Skin epidermis (tissue), 12 donors: ENCODE results near the gene TACR1.

Experiments used
- H3K27ac ChIP-seq, 21 experiments: fragments of 200-600 bp; sonication (generic) in 11 of 21; one replicate each; pipeline ENCODE4 v1.5.0; 2020; ENCODE audit warnings: mild to moderate bottlenecking in 3 of 21, inconsistent platforms in 2 of 21, moderate library complexity in 2 of 21
- H3K4me3 ChIP-seq, 7 experiments: fragments of 200-600 bp; sonication (generic) in 2 of 7; one replicate each; pipeline ENCODE4 v1.5.0; 2020; ENCODE audit warnings: inconsistent platforms in 2 of 7, mild to moderate bottlenecking in 2 of 7, moderate library complexity in 1 of 7

Gene TACR1

DNA sequence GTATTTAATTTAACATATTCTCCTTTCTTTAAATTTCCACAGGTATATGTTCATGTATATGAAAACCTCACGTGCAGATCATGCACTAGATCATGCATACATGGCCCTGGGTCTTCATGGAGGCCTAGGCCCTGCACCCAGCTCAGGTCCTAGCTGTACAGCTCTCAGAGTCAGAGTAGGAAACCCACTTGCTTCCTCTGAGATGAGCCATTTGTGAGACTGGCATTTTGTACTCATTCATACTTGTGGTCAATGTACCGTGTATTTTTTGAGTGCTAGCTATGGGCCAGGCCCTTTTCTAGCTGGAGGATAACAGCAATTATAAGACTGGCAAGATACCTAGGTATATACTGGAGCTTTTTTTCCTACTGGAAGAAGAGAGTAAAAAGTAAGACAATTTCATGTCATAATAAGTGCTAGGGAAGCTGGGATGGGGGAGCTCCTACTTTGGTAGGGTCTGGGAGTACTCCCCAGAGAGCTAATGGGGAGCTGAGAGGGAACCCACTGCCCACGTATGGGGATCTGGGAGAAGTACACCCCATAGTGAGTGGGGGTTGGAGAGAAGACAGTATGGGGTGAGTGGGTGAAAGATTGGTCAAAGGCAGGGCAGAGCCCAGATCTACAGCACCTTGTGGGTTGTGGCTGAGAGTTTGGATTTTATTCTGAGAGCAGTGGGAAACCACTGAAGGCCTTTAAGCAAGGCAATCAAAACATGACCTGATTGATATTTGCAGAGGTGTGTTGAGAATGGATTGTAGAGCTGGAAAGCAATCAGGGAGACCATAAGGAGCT is 168.9 kb downstream of the TACR1 start:
- no peak overlapping the region for H3K4me3 ChIP-seq
- H3K27ac ChIP-seq = no peak overlapping the region

DNA sequence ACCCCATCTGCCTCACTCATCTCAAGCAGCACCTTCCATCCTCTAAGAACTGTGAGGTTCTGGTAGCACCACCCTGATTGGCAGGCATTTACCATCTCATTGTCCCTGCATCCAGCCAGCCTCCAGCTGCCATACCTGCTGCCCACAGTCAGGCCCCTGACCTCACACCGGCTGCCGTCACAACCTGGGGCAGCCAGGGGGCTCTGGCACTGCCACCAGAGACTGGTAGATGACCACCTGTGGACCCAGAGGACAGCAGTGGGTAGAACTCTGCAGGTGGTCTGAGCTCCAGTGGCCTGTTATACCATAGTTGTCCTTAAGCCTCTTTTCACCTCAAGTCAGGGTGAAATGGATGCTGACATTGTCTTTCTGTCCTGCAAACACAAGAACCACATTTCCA is 171.4 kb downstream of the TACR1 start:
- no peak overlapping the region for H3K27ac ChIP-seq
- no peak overlapping the region for H3K4me3 ChIP-seq

DNA sequence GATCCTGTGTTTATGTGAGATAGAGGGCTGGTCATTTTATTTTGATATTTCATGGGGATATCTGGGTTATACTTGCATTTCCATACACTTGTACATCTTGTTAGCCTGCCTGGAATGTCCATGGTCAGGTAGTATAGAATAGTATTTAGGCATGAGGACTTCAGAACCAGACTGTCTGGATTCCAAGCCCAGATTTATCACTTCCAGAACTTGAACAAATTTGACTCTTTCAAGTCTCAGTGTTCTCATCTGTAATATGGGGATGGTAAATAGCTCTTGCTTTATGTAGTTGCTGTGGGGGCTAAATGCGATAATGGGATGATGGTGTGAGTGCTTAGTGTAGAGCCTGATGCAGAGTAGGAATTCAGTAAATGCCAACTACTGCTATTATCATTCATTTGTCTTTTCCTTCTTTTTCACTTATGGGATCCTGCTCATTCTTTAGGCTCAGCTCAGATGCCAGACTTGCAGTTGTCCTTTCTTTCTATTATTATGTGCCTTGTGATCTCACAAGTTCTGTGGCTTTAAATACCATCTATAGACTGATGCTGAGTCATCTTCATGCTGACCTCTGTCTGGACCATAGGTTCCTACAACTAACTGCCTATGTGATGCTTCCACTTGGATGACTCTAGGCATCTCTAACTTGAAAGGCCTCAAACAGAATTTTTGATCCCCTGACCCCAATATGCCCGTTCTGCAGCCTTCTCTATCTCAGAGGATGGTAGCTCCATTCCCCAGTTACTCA is 173.5 kb downstream of the TACR1 start:
- H3K4me3 ChIP-seq = no peak overlapping the region
- H3K27ac ChIP-seq = no peak overlapping the region

DNA sequence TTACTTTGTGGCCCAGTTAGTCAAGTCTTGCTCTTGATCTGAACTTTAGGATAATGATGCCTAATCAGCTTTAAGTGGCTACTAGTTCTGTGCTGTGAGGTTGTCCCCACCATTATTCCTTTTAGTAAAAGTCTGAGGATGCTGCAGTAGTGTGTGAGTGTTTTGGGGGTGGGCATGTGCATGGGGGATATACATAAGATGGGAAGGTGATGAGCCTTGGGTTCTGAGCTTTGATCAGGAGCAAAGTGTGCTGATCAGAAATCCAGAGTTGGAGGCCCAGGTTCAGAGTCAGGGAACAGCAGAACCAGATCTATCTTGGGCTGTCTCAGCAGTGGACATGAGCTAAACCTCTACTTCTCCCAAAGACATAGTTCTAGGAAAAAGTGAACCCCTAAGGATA is 174.1 kb downstream of the TACR1 start:
- no peak overlapping the region for H3K27ac ChIP-seq

DNA sequence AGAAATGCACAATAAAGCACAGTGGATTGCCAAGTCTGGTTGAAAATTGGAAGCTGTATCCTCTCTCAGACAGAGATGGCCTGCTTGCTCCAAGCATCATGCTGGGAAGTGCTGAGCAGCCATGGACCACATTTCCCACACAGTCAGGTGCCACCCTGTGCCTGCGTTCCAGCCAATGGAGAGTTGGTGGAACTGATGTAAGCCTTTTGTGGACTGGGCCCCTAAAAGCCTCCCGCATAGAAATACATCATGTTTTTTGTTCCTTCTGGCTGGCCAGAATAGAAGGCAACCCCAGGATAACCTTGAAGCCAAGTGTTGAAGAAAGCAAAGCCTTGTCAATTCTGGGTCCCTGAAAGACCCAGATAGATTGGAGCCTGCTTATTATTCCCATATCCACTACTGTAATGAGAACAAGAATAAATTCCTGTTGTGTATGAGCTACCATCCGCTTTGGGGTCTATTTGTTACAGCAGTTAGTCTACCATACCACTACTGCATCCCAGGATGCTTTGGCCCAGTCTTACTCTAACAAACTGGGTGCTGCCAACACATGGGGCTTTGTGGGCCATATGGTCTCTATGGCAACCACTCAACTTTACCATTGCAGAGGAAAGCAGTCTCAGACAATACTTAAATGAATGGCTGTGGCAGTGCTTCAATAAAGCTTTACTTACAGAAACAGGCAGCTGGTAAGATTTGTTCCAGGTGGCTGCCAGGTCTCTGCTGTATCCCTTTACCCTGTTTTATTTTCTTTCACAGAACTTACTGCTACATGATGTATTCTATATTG is 175.5 kb downstream of the TACR1 start:
- no peak overlapping the region for H3K4me3 ChIP-seq
- no peak overlapping the region for H3K27ac ChIP-seq

More for the DNA sequence above, 174.1 kb downstream of the TACR1 start:
- no peak overlapping the region for H3K4me3 ChIP-seq

DNA sequence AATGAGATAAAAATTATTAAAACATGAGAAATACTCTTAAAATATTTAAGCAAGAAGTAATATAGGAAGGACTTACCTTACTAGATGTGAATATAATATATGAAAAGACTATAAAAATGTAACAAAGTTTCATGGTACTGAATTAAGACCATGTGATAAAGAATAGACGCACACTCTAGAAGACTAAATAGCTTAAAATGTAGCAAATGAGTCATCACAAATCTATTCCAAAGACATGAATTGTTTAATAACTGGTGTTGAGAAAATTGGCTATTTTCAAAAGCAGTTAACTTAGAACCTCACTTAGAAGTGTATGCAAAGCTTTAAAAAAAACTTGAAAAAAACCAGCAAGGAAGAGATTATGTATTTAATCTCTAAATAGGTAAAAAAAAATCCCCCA is 176.8 kb downstream of the TACR1 start:
- no peak overlapping the region for H3K27ac ChIP-seq
- no peak overlapping the region for H3K4me3 ChIP-seq

DNA sequence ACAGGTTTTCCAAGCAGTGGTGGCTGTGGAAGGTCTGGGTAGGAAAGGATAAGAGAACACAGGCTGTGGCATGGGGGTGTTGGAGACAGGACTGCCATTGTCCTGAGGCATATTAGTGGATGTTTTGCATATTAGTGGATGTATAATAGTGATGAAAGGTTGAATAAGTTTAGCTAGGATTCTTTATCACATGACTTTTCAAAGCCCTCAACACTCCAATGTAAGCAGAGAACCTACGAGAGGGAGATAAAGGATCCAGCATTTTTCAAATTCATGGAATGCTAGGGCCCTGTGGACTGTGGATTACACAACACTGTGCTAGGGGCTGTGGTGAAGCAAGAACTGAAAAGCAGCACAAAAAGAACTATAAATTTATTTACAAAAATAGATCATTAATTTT is 177.6 kb downstream of the TACR1 start:
- H3K4me3 ChIP-seq = no peak overlapping the region

DNA sequence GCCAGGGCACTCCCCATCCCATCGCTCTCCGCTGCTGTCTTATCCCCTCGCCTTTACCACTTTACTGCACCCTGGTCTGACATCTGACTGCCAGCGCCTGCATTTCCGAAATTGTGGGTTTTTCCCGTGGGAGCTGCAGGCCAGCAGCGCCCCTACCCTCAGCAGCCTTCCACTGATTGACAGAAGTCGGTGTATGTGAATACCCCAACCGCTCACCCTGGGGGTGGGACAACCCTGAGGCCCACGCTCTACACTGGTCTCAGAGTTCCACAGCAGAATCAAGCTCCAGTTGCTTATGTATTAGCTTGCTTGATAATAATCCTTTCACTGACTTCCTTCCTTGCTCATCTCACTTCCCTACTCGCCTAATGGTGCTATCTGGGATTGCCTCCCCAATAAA is 178.8 kb downstream of the TACR1 start:
- no peak overlapping the region for H3K27ac ChIP-seq
- H3K4me3 ChIP-seq = no peak overlapping the region

More for the DNA sequence above, 177.6 kb downstream of the TACR1 start:
- no peak overlapping the region for H3K27ac ChIP-seq

DNA sequence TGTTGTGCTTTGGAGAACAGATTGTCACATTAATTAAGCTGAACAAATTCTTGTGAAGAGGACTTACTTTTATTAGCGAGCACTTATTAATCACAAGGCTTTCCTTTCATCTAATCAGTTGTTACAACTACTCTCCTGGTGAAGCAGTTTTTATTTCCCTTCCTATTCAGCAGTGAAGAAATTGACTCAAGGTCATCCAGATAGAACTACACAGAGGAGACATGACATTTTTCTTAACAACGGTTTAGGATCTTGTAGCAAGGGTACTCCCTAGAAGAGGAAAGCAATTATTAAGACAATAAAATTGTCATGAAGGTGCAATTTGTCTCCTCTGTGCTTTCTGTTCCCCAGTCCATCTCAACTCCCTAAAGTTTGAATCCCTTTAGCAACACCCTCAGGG is 179.5 kb downstream of the TACR1 start:
- Histone ChIP-seq H3K4me3 (no peak overlapping the region), H3K27ac (no peak overlapping the region)

DNA sequence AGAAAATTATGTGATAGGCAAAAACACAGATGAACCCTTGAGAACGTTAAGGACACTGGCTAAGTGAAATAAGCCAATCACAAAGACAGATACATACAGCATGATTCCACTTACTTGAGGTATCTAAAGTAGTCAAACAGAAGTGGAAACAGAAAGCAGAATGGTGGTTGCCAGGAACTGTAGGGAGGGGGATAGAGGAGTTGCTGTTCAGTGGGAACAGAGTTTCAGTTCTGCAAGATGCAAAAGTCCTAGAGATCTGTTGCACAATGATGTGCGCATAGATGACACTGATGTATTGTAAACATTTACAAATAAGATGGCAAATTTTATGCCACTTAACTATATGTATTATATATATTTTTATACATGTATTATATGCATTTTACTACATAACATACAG is 181.2 kb downstream of the TACR1 start:
- no peak overlapping the region for H3K27ac ChIP-seq
- no peak overlapping the region for H3K4me3 ChIP-seq

DNA sequence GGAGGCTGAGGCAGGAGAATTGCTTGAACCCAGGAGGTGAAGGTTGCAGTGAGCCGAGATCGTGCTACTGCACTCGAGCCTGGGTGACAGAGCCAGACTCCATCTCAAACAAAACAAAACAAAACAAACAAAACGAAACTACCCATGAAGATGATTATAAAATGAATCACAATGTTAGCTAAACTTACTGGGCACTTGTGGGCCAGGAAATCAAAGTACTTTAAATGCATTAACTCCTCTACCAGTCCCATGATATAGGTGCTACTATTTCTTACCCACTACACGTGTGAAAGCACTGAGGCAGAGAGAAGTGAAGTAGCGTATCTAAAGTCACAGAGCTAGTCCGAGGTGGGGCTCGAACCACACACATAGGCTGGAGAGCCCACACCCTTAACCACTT is 187.2 kb downstream of the TACR1 start:
- H3K27ac ChIP-seq = no peak overlapping the region
- no peak overlapping the region for H3K4me3 ChIP-seq

DNA sequence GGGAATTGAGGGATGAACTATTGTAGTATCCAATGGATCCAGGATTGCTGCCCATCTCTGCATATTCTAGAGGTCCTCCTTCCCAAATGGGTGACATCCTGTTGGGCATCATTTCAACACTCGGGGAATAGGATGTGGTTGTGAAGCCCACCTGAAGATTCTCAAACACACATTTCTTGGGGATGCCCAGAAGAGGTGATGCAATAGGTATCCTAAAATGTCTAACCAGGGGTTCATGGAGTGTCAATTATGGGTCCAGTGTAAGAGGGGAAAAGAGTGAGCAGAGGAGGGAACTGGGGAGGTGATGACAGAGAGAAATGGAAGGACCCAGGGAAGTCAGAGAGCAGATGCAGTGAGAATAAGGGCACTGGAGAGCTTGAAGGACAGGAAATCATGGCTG is 188.7 kb downstream of the TACR1 start:
- Histone ChIP-seq H3K27ac (no peak overlapping the region), H3K4me3 (no peak overlapping the region)

DNA sequence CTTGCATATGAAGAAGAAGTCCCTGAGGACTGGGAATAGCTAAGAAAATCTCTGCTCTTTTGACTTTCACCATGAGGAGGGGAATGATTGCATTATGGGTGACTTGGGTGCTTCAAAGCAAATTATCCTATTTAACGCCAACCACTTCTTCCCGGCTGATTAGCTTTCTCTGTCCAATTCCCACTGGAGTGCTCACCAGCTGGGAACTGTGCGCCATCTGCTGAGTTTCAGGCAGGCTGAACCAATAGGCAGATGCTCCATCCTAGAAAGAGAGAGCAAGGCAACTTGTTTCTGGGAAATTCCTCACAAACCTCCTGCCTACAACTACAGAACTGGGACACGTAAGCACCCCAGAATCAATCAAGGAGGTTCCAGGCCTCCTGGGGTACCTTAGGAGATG is 191.5 kb downstream of the TACR1 start:
- Histone ChIP-seq H3K4me3 (no peak overlapping the region), H3K27ac (no peak overlapping the region)

DNA sequence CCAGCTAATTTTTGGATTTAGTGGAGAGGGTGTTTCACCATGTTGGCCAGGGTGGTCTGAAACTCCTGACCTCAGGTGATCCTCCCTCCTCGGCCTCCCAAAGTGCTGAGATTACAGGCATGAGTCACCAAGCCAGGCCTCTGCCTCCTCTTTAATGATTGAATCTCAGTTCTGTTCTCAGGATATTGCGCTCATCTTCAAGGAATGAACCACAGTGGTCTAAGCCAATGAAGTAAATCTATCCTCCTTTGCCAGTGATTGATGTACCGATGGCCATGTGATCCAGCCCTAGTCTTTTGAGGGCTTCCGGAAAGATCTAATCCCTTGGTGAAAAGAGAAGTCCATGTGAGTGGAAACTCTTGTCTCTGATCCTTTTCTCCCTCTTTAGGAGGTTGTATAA is 192.3 kb downstream of the TACR1 start:
- H3K27ac ChIP-seq = no peak overlapping the region
- no peak overlapping the region for H3K4me3 ChIP-seq

DNA sequence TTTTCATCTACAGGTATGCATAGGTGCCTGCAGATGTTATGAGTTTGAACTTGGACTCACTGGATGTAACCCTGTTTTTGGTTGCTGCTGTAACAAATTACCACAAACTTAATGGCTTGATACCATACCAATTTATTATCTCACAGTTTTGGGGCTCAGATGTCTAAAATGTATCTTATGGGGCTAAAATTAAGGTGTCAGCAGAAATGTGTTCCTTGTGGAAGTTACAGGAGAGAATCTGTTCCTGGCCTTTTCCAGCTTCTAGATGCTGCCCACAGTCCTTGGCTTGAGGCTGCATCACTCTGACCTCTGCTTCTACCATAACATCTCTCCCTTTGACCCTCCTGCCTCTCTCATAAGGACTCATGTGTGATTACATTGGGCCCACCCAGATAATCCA is 193.3 kb downstream of the TACR1 start:
- no peak overlapping the region for H3K4me3 ChIP-seq
- no peak overlapping the region for H3K27ac ChIP-seq

DNA sequence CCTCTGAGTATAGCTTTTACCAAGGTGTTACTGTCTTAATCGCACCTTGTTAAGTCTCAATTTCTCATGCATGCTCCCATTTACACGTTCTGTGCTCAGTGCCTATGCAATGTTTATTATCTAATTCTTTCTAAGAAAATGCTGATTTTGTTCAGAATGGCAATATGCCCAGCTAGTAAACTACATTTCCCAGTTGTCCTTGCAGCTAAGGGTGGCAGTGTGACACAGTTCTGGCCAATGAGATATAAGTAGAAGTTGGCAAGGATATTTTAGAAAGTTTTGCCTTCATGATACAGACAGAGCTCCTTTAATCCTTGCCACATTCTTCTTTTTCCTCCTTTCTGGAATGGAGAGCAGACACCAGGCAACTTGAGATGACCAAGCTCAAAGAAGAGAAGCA is 195.5 kb downstream of the TACR1 start:
- no peak overlapping the region for H3K27ac ChIP-seq

DNA sequence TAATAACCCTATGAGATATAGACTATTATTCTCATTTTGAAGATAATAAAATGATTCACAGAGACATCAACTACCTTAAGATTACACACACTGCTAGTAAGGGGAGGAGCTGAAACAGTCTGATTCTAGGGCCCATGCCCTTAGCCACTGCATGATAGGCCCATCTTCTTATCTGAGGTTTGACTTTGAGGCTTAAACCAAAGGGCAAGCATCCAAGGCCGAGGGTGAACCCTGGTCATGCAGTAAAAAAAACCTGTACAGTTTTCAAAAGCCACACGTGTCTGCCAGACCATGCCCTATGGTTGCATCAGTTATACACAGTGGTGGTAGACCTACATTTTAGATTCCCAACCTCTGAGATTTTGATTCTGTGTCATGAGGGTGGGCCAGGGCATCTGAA is 196.0 kb downstream of the TACR1 start:
- no peak overlapping the region for H3K4me3 ChIP-seq
- H3K27ac ChIP-seq = no peak overlapping the region

More for the DNA sequence above, 195.5 kb downstream of the TACR1 start:
- no peak overlapping the region for H3K4me3 ChIP-seq

DNA sequence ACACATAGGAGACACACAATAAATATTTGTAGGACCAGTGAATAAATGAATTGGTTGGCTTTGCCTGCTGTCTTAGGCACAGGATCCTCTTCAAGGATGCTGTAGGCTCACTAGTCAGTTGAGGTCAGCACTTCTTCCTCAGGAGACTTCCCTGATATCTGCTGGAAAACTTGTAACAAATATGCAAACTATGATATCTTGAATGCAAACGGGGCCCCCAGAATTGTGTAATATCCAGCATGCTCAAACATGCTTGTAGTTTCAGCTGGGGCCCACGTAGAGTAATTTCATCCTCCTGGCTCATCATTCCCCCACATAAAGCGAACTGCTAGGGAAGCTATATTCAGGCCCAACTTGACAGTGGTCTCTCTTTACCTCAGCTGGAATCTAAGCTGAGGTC is 197.3 kb downstream of the TACR1 start:
- Histone ChIP-seq H3K4me3 (no peak overlapping the region), H3K27ac (no peak overlapping the region)

DNA sequence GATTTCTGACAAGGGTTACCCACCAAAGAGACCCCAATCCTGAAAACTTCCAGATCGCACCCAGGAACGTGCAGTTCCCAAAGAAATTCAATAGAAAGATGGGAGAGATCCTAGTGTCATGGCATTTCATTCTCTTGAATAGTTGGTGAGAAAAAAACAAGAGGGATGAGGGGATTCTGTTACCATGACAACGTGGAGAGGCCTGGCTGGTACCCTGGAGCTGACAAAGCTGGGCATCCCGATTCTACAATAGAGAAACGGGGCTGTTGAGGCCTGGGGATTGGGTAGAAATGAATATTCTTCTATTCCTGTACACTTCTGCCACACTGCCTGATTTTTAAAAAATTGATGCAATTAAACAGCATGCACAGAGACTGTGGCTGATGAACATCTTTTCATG is 199.9 kb downstream of the TACR1 start:
- H3K4me3 ChIP-seq = no peak overlapping the region
- no peak overlapping the region for H3K27ac ChIP-seq
